Measurements from ENCODE around the gene STARD13. TPM values are rescaled to one million over a fixed set of nuclear protein-coding genes. Genes with fewer than 3 reads are reported as not detected.

The STARD13 gene
- total RNA-seq, 1 experiment from 2014 or later, result 9.1 TPM

DNA sequence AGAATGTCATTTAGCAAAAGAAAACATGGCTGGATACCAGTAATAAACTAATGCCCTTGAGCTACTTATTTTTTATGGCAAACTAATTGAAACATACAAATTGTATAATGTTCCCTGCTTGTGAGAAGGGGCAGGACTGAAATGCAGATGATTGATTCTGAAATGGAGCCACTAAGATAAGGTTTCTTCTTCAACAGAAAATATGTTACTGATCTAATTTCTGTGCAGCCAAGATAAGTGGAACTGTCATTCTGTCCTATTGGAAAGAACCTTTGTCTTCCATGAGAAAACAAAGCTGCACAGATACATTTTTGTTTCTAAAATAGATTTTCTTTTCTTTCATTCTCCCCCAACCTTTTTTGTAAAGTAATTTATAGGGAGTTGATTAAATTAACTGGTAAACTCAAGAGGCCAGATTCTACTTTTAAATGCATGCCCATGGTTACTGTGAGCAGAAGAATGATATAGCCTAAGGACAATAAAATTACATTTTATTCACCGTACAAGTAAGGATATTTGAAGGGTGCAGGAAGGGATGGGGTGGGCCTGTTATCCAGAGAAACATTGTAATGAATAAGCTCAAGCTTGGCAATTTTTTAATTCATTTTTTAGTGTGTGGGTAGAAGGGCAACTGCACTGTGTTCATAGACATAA lies 39.9 kb downstream of the STARD13 start:
- Histone ChIP-seq H3K4me1 (no peaks in the 10 kb centered on the region), H3K27me3 (replicated peaks; ENCODE audit: control insufficient read depth, insufficient read depth, low read length) (no peaks in the 10 kb centered on the region), H3K9me3 (0 out of 2 replicates have a peak, but pooled peaks cover 4% of the 10 kb centered on the region), H3K36me3 (ENCODE audit: control insufficient read depth, insufficient read depth, low read length) (no peaks in the 10 kb centered on the region), H3K4me3 (ENCODE audit: low read depth, low read length) (no peak overlapping the region)
- H3K36me3 Mint-ChIP-seq (ENCODE audit: insufficient read depth, unreplicated experiment), result no peaks in the 10 kb centered on the region
- H3K4me3 Mint-ChIP-seq (ENCODE audit: unreplicated experiment), result no peak overlapping the region
- H3K27me3 Mint-ChIP-seq (ENCODE audit: insufficient read depth, unreplicated experiment), result no peaks in the 10 kb centered on the region
- BruUV-seq (replicated peaks), result no TSS peak
- H3K9me3 Mint-ChIP-seq (ENCODE audit: unreplicated experiment), result peaks cover 17% of the 10 kb centered on the region
- no peak for TF ChIP-seq CTCF (IDR thresholded peaks at IDR 0.05; ENCODE audit: insufficient read depth in 1 of 2, low read depth in 1 of 2, low read length in 1 of 2, severe bottlenecking in 1 of 2, unreplicated experiment in 1 of 2)
- DNase-seq, result no peak
- intact Hi-C loops (cut with micrococcal nuclease; ENCODE audit: unreplicated experiment), result no loop called here
- peaks cover 7% of the 10 kb centered on the region for H3K4me1 Mint-ChIP-seq (ENCODE audit: low read depth, unreplicated experiment)
- ChIA-PET CTCF (no interaction called here), POLR2A (no interaction called here)
- no peak overlapping the region for H3K27ac Mint-ChIP-seq (ENCODE audit: unreplicated experiment)

- Mint-ChIP-seq H3K27me3 (ENCODE audit: insufficient read depth, unreplicated experiment) (no peaks in the 10 kb centered on the region), H3K27ac (ENCODE audit: unreplicated experiment) (no peak overlapping the region), H3K4me3 (ENCODE audit: unreplicated experiment) (no peak overlapping the region), H3K4me1 (ENCODE audit: low read depth, unreplicated experiment) (peaks cover 7% of the 10 kb centered on the region), H3K9me3 (ENCODE audit: unreplicated experiment) (peaks cover 20% of the 10 kb centered on the region), H3K36me3 (ENCODE audit: insufficient read depth, unreplicated experiment) (no peaks in the 10 kb centered on the region)
- no TSS peak for BruUV-seq (replicated peaks)
- H3K27me3 ChIP-seq (replicated peaks; ENCODE audit: control insufficient read depth, insufficient read depth, low read length), result no peaks in the 10 kb centered on the region
- no peak for TF ChIP-seq CTCF (IDR thresholded peaks at IDR 0.05; ENCODE audit: insufficient read depth in 1 of 2, low read depth in 1 of 2, low read length in 1 of 2, severe bottlenecking in 1 of 2, unreplicated experiment in 1 of 2)
- ChIA-PET CTCF (no interaction called here), POLR2A (no interaction called here)
- 0 out of 2 replicates have a peak, but pooled peaks cover 4% of the 10 kb centered on the region for H3K9me3 ChIP-seq
- no peaks in the 10 kb centered on the region for H3K36me3 ChIP-seq (ENCODE audit: control insufficient read depth, insufficient read depth, low read length)
- no peaks in the 10 kb centered on the region for H3K4me1 ChIP-seq
- intact Hi-C loops (cut with micrococcal nuclease; ENCODE audit: unreplicated experiment), result no loop called here
- no peak for DNase-seq
- no peak overlapping the region for H3K4me3 ChIP-seq (ENCODE audit: low read depth, low read length)
Observed at GRCh38 chr13:33244907-33245287, 40.7 kb downstream of the STARD13 start.

- intact Hi-C loops (cut with micrococcal nuclease; ENCODE audit: unreplicated experiment), result no loop called here
- DNase-seq, result no peak
- no peaks in the 10 kb centered on the region for H3K36me3 Mint-ChIP-seq (ENCODE audit: insufficient read depth, unreplicated experiment)
- H3K9me3 Mint-ChIP-seq (ENCODE audit: unreplicated experiment), result peaks cover 24% of the 10 kb centered on the region
- no peak overlapping the region for H3K4me3 Mint-ChIP-seq (ENCODE audit: unreplicated experiment)
- H3K27me3 Mint-ChIP-seq (ENCODE audit: insufficient read depth, unreplicated experiment), result no peaks in the 10 kb centered on the region
- Histone ChIP-seq H3K4me1 (no peaks in the 10 kb centered on the region), H3K27me3 (replicated peaks; ENCODE audit: control insufficient read depth, insufficient read depth, low read length) (no peaks in the 10 kb centered on the region), H3K36me3 (ENCODE audit: control insufficient read depth, insufficient read depth, low read length) (no peaks in the 10 kb centered on the region), H3K9me3 (0 out of 2 replicates have a peak, but pooled peaks cover 4% of the 10 kb centered on the region), H3K4me3 (ENCODE audit: low read depth, low read length) (no peak overlapping the region)
- H3K27ac Mint-ChIP-seq (ENCODE audit: unreplicated experiment), result no peak overlapping the region
- H3K4me1 Mint-ChIP-seq (ENCODE audit: low read depth, unreplicated experiment), result peaks cover 7% of the 10 kb centered on the region
- ChIA-PET CTCF (no interaction called here), POLR2A (no interaction called here)
- no TSS peak for BruUV-seq (replicated peaks)
- TF ChIP-seq CTCF (IDR thresholded peaks at IDR 0.05; ENCODE audit: insufficient read depth in 1 of 2, low read depth in 1 of 2, low read length in 1 of 2, severe bottlenecking in 1 of 2, unreplicated experiment in 1 of 2), result no peak
Observed at GRCh38 chr13:33244210-33244906, 41.2 kb downstream of the STARD13 start.

All from Caco-2 (cell line).